Liver (tissue), 9 donors: ENCODE measurements around the gene VOPP1. TPM values are rescaled to one million over a fixed set of nuclear protein-coding genes. Genes with fewer than 3 reads are reported as not detected.
A peak's percentile ranks its signal among the peaks of the same experiment; 100 is the strongest.

Source experiments
- DNase-seq: peaks from one replicate; pipeline ENCODE4 v3.0.0-alpha.2; 2017; ENCODE audit warnings: low spot score
- H3K27ac ChIP-seq, 2 donors: one replicate each; pipeline ENCODE4 v1.7.0; 2013; ENCODE audit warnings: inconsistent platforms in 2 of 2, low read length in 2 of 2, control low read depth in 1 of 2, low read depth in 1 of 2, mild to moderate bottlenecking in 1 of 2
- H3K27me3 ChIP-seq, 4 donors: one replicate each; pipeline versions ENCODE4 v1.6.1 to v1.7.0; 2013; ENCODE audit warnings: low read length in 3 of 4, inconsistent platforms in 1 of 4, mild to moderate bottlenecking in 1 of 4, moderate library complexity in 1 of 4; ENCODE audit not compliant: control insufficient read depth in 4 of 4, insufficient read depth in 4 of 4
- H3K36me3 ChIP-seq, 4 donors: one replicate each; pipeline versions ENCODE4 v1.6.1 to v1.7.0; 2013; ENCODE audit warnings: low read length in 3 of 4, mild to moderate bottlenecking in 3 of 4, low read depth in 1 of 4, moderate library complexity in 1 of 4; ENCODE audit not compliant: control insufficient read depth in 4 of 4, insufficient read depth in 3 of 4
- H3K4me1 ChIP-seq, 4 donors: one replicate each; pipeline versions ENCODE4 v1.6.1 to v1.7.0; 2013; ENCODE audit warnings: low read length in 3 of 4, mild to moderate bottlenecking in 3 of 4, moderate library complexity in 1 of 4; ENCODE audit not compliant: control insufficient read depth in 4 of 4, insufficient read depth in 4 of 4
- H3K4me3 ChIP-seq, 3 donors: one replicate each; pipeline versions ENCODE4 v1.6.1 to v1.7.0; 2013; ENCODE audit warnings: low read length in 3 of 3, control low read depth in 1 of 3, low read depth in 1 of 3, mild to moderate bottlenecking in 1 of 3
- H3K9ac ChIP-seq, 2 donors: one replicate each; pipeline ENCODE4 v1.7.0; 2013; ENCODE audit warnings: low read length in 2 of 2, mild to moderate bottlenecking in 2 of 2, moderate library complexity in 2 of 2, control low read depth in 1 of 2, low read depth in 1 of 2
- H3K9me3 ChIP-seq, 4 donors: one replicate each; pipeline versions ENCODE4 v1.6.1 to v1.7.0; 2013; ENCODE audit warnings: low read length in 3 of 4; ENCODE audit not compliant: control insufficient read depth in 4 of 4
- EGR1 ChIP-seq, 2 donors: IDR thresholded peaks; 2 replicates each; pipeline ENCODE4 v1.6.1; 2016 to 2018; ENCODE audit warnings: antibody characterized with exemption in 2 of 2, low read depth in 2 of 2
- FOXA1 ChIP-seq: IDR thresholded peaks from 2 replicates; pipeline ENCODE4 v1.6.1; 2016; ENCODE audit warnings: antibody characterized with exemption
- FOXA2 ChIP-seq: IDR thresholded peaks from 2 replicates; pipeline ENCODE4 v1.6.1; 2016; ENCODE audit warnings: antibody characterized with exemption
- GABPA ChIP-seq, 2 donors: IDR thresholded peaks in 1 of 2; conservative IDR thresholded peaks in 1 of 2; 2 replicates each; pipeline ENCODE4 v1.6.1; 2016; ENCODE audit warnings: antibody characterized with exemption in 2 of 2, mild to moderate bottlenecking in 1 of 2, moderate library complexity in 1 of 2
- HNF4A ChIP-seq, 2 donors: conservative IDR thresholded peaks; 2 replicates each; pipeline ENCODE4 v1.6.1; 2016; ENCODE audit warnings: antibody characterized with exemption in 2 of 2, mild to moderate bottlenecking in 2 of 2
- HNF4G ChIP-seq: IDR thresholded peaks from 2 replicates; pipeline ENCODE4 v1.6.1; 2016; ENCODE audit warnings: antibody characterized with exemption
- JUND ChIP-seq, 2 donors: IDR thresholded peaks; 2 replicates each; pipeline ENCODE4 v1.6.1; 2016; ENCODE audit warnings: antibody characterized with exemption in 2 of 2
- RAD21 ChIP-seq, 2 donors: IDR thresholded peaks; 2 replicates each; pipeline ENCODE4 v1.6.1; 2016; ENCODE audit warnings: antibody characterized with exemption in 2 of 2, mild to moderate bottlenecking in 2 of 2
- RXRA ChIP-seq, 2 donors: IDR thresholded peaks; 2 replicates each; pipeline ENCODE4 v1.6.1; 2017 to 2018; ENCODE audit warnings: antibody characterized with exemption in 2 of 2, mild to moderate bottlenecking in 1 of 2
- WGBS: extraction: QIAGEN DNeasy Blood & Tissue Kit; methylation state at CpG from one replicate; pipeline ENCODE4 v1.1.7; 2013; 5-methylcytosine and 5-hydroxymethylcytosine counted together
- polyA plus RNA-seq, 2 donors: library from polyadenylated mRNA; stranded (reverse) in 1 of 2; unstranded in 1 of 2; fragments of 200-250 nt in 1 of 2; fragments of >200 nt in 1 of 2; fragmentation: Nextera tagmentation in 1 of 2; extraction: Ambion mirVana in 1 of 2; gene quantifications; one replicate each; pipeline versions ENCODE4 v1.2.1 to v1.2.3, GENCODE V29; 2013 to 2015
- total RNA-seq, 2 donors: library from RNA; depleted of rRNA; stranded (reverse); fragments of >200 nt; gene quantifications; one replicate each; pipeline ENCODE4 v1.2.3, GENCODE V29; 2014
- TF ChIP-seq, protein P1 (sequence below): IDR thresholded peaks from 2 replicates; pipeline ENCODE4 v1.6.1; 2016; ENCODE audit warnings: antibody characterized with exemption
- TF ChIP-seq, protein P2 (sequence below): fragments of 150-350 bp; IDR thresholded peaks from 2 replicates; pipeline ENCODE4 v1.5.1; 2017; ENCODE audit warnings: improper control_type of control experiment, low read depth, low read length; ENCODE audit not compliant: missing input control
- TF ChIP-seq, protein P3 (sequence below): IDR thresholded peaks from 2 replicates; pipeline ENCODE4 v1.6.1; 2016; ENCODE audit warnings: antibody characterized with exemption, mild to moderate bottlenecking
- TF ChIP-seq, protein P4 (sequence below): IDR thresholded peaks from 2 replicates; pipeline ENCODE4 v1.6.1; 2016; ENCODE audit warnings: antibody characterized with exemption
- donor health status: healthy.
- donor health status: healthy.
- donor health status: healthy.
- donor health status: healthy.
- donor health status: healthy.

Gene VOPP1
- total and polyA plus RNA-seq, 4 donors: 11.5 to 23.8 (median 21.7) TPM

DNA sequence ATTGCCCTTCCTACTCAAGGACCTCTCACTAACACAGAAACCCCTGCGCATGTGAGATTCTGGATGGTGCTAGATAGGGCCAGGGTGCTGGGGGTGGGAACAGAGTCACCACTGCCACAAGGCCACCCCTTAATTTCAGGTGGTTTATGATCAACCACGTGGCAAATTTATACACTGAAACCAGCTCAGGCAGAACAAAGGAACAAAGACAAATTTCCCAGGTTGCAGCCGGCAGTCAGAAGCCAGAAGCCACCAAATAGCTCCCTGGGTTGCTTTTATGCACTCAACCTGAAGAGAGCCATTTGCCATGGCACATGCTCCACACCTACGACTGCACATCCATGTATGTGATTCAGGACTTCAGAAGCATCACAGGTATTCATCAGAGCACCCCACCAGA lies 2.5 kb downstream of the VOPP1 start:
- Histone ChIP-seq H3K4me1 (peaks cover 12 to 28% (median 23%) of the 10 kb centered on the region in 4 donors), H3K9me3 (no peaks in the 10 kb centered on the region), H3K27me3 (no peaks in the 10 kb centered on the region), H3K36me3 (no peaks in the 10 kb centered on the region), H3K9ac (no peak overlapping the region), H3K27ac (peak overlapping the region in 1 of 2 donors; percentile 10), H3K4me3 (no peak overlapping the region)
- DNase-seq: no peak
- WGBS: 70% methylated on average over 4 of the region's 4 CpGs
- TF ChIP-seq, protein P1, sequence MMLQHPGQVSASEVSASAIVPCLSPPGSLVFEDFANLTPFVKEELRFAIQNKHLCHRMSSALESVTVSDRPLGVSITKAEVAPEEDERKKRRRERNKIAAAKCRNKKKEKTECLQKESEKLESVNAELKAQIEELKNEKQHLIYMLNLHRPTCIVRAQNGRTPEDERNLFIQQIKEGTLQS: no peak
- TF ChIP-seq RXRA (IDR thresholded peaks at IDR 0.05) (no peak), JUND (IDR thresholded peaks at IDR 0.05) (no peak), HNF4A (conservative IDR thresholded peaks at IDR 0.05) (no peak), FOXA2 (no peak), FOXA1 (no peak), RAD21 (IDR thresholded peaks at IDR 0.05) (no peak), HNF4G (no peak), EGR1 (IDR thresholded peaks at IDR 0.05; ENCODE audit: low read depth in 2 of 2) (no peak), GABPA (IDR thresholded peaks at IDR 0.05 in 1 of 2, conservative IDR thresholded peaks at IDR 0.05 in 1 of 2) (no peak)
- TF ChIP-seq, protein P2, sequence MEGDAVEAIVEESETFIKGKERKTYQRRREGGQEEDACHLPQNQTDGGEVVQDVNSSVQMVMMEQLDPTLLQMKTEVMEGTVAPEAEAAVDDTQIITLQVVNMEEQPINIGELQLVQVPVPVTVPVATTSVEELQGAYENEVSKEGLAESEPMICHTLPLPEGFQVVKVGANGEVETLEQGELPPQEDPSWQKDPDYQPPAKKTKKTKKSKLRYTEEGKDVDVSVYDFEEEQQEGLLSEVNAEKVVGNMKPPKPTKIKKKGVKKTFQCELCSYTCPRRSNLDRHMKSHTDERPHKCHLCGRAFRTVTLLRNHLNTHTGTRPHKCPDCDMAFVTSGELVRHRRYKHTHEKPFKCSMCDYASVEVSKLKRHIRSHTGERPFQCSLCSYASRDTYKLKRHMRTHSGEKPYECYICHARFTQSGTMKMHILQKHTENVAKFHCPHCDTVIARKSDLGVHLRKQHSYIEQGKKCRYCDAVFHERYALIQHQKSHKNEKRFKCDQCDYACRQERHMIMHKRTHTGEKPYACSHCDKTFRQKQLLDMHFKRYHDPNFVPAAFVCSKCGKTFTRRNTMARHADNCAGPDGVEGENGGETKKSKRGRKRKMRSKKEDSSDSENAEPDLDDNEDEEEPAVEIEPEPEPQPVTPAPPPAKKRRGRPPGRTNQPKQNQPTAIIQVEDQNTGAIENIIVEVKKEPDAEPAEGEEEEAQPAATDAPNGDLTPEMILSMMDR: no peak

DNA sequence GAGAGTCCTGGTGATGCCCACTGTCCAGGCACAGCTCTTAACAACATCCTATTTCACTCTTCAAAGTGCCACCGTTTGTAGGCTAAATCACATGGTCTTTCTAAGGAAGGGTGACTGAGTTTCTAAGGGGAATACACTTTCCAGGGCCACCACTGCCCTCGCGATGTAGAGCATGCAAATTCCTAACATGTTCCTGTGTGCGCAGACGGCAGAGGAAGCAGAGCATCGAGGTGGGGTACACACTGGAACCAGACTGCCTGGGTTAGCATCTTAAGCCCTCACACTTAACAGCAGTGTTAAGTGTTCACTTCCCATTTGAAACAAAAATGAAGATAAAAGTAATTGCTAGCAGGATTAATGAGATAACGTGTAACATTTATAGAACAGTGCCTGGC lies 3.0 kb downstream of the VOPP1 start:
- 61% methylated on average over 7 of the region's 7 CpGs for WGBS
- Histone ChIP-seq H3K4me1 (peaks cover 14 to 28% (median 23%) of the 10 kb centered on the region in 4 donors), H3K9me3 (no peaks in the 10 kb centered on the region), H3K27me3 (no peaks in the 10 kb centered on the region), H3K9ac (no peak overlapping the region), H3K4me3 (no peak overlapping the region), H3K36me3 (no peaks in the 10 kb centered on the region), H3K27ac (no peak overlapping the region)
- no peak for DNase-seq
- TF ChIP-seq, protein P3, sequence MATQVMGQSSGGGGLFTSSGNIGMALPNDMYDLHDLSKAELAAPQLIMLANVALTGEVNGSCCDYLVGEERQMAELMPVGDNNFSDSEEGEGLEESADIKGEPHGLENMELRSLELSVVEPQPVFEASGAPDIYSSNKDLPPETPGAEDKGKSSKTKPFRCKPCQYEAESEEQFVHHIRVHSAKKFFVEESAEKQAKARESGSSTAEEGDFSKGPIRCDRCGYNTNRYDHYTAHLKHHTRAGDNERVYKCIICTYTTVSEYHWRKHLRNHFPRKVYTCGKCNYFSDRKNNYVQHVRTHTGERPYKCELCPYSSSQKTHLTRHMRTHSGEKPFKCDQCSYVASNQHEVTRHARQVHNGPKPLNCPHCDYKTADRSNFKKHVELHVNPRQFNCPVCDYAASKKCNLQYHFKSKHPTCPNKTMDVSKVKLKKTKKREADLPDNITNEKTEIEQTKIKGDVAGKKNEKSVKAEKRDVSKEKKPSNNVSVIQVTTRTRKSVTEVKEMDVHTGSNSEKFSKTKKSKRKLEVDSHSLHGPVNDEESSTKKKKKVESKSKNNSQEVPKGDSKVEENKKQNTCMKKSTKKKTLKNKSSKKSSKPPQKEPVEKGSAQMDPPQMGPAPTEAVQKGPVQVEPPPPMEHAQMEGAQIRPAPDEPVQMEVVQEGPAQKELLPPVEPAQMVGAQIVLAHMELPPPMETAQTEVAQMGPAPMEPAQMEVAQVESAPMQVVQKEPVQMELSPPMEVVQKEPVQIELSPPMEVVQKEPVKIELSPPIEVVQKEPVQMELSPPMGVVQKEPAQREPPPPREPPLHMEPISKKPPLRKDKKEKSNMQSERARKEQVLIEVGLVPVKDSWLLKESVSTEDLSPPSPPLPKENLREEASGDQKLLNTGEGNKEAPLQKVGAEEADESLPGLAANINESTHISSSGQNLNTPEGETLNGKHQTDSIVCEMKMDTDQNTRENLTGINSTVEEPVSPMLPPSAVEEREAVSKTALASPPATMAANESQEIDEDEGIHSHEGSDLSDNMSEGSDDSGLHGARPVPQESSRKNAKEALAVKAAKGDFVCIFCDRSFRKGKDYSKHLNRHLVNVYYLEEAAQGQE: no peak
- TF ChIP-seq, protein P4, sequence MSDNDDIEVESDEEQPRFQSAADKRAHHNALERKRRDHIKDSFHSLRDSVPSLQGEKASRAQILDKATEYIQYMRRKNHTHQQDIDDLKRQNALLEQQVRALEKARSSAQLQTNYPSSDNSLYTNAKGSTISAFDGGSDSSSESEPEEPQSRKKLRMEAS: no peak
- TF ChIP-seq EGR1 (IDR thresholded peaks at IDR 0.05; ENCODE audit: low read depth in 2 of 2): no peak
- TF ChIP-seq, protein P2: no peak
